K562 (cell line): ENCODE results near the gene PTK6.

Experiments
- BCLAF1 ChIP-seq, 2 experiments: fragments of 450-650 bp in 1 of 2; IDR thresholded peaks; 2 replicates each; pipeline ENCODE4 v1.6.1; 2011 to 2017; ENCODE audit warnings: low read depth in 2 of 2, antibody characterized with exemption in 1 of 2, borderline replicate concordance in 1 of 2, low read length in 1 of 2, mild to moderate bottlenecking in 1 of 2, mixed read lengths in 1 of 2; ENCODE audit not compliant: control insufficient read depth in 1 of 2
- CTCF ChIP-seq, 3 experiments: IDR thresholded peaks in 2 of 3; conservative IDR thresholded peaks in 1 of 3; 2 replicates each; pipeline ENCODE4 v1.5.1; 2011 to 2012; ENCODE audit warnings: low read length in 3 of 3, mild to moderate bottlenecking in 3 of 3, control low read depth in 2 of 3, improper control_type of control experiment in 1 of 3, inconsistent platforms in 1 of 3, low read depth in 1 of 3, mixed read lengths in 1 of 3, moderate library complexity in 1 of 3; ENCODE audit not compliant: insufficient read depth in 2 of 3
- FOXP4 ChIP-seq: sonication (generic); formaldehyde crosslinking; IDR thresholded peaks from 2 replicates; pipeline ENCODE4 v1.8.0; 2022; ENCODE audit warnings: mild to moderate bottlenecking, missing genetic modification reagents, borderline replicate concordance
- GTF2A2 ChIP-seq: IDR thresholded peaks from 2 replicates; pipeline ENCODE4 v1.6.1; 2016; ENCODE audit warnings: mild to moderate bottlenecking, missing genetic modification characterization, missing compliant biosample characterization
- HDGF ChIP-seq: fragments of 450-650 bp; IDR thresholded peaks from 2 replicates; pipeline ENCODE4 v1.6.1; 2016
- HNRNPK ChIP-seq: fragments of 200-400 bp; formaldehyde crosslinking; IDR thresholded peaks from one replicate; pipeline ENCODE4 v1.6.1; 2018; ENCODE audit warnings: mild to moderate bottlenecking, low read depth, low read length; ENCODE audit not compliant: poor library complexity, severe bottlenecking
- PHB2 ChIP-seq: fragments of 450-650 bp; IDR thresholded peaks from 2 replicates; pipeline ENCODE4 v1.6.1; 2017; ENCODE audit warnings: low read depth
- USF1 ChIP-seq: sonication (generic); formaldehyde crosslinking; IDR thresholded peaks from 2 replicates; pipeline ENCODE4 v1.9.0; 2022; ENCODE audit warnings: mild to moderate bottlenecking, missing genetic modification reagents
- ZC3H11A ChIP-seq: IDR thresholded peaks from 2 replicates; pipeline ENCODE4 v1.6.1; 2012; ENCODE audit warnings: low read depth, low read length, improper control_type of control experiment
- TF ChIP-seq, protein P1 (sequence below): fragments of 450-650 bp; conservative IDR thresholded peaks from 2 replicates; pipeline ENCODE4 v1.6.1; 2016; ENCODE audit warnings: missing genetic modification characterization, low read depth, mild to moderate bottlenecking, control low read depth, missing compliant biosample characterization

- TF ChIP-seq BCLAF1 (IDR thresholded peaks at IDR 0.05; ENCODE audit: borderline replicate concordance in 1 of 2, control insufficient read depth in 1 of 2, low read depth in 2 of 2, low read length in 1 of 2), result no peak
- no peak for TF ChIP-seq HDGF
- TF ChIP-seq, protein P1, sequence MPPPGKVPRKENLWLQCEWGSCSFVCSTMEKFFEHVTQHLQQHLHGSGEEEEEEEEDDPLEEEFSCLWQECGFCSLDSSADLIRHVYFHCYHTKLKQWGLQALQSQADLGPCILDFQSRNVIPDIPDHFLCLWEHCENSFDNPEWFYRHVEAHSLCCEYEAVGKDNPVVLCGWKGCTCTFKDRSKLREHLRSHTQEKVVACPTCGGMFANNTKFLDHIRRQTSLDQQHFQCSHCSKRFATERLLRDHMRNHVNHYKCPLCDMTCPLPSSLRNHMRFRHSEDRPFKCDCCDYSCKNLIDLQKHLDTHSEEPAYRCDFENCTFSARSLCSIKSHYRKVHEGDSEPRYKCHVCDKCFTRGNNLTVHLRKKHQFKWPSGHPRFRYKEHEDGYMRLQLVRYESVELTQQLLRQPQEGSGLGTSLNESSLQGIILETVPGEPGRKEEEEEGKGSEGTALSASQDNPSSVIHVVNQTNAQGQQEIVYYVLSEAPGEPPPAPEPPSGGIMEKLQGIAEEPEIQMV (tag), result no peak
- TF ChIP-seq ZC3H11A, result no peak
- no peak for TF ChIP-seq USF1
- TF ChIP-seq PHB2, result no peak
- no peak for TF ChIP-seq CTCF (IDR thresholded peaks at IDR 0.05 in 2 of 3, conservative IDR thresholded peaks at IDR 0.05 in 1 of 3; ENCODE audit: insufficient read depth in 2 of 3, low read depth in 1 of 3, low read length in 3 of 3)
- no peak for TF ChIP-seq HNRNPK
- no peak for TF ChIP-seq FOXP4 (CRISPR knock-in tag)
- TF ChIP-seq GTF2A2 (tag), result no peak
Measured at GRCh38 chr20:63565021-63565698, 28.0 kb upstream of the PTK6 start.
